ENCODE measurements around the gene MYO1B. TPM values are rescaled to one million over a fixed set of nuclear protein-coding genes. Genes with fewer than 3 reads are reported as not detected.

MYO1B gene
- polyA plus RNA-seq, 1 donor (not counting 4 experiments of a cell fraction or from before 2014, with no cell fraction given) = 277 TPM

DNA sequence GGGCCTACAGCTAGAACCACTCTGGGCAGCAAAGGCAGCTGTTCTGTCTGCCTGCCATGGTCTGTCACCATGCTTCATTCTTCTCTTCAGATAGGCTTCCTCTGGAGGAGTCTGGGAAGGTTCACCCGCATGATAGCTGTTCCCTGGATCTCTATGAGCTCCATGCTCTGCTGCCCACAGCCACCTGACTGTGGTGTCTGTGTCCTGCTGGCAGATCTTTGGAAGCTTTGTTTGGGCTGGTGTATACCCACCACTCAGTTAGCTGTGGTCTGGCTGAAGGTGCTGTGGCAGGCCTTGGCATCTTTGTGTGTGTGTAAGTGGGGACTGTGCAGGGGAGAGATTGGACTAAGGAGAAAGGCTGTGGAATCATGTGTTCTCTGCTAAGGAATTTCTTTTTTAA is 23.4 kb downstream of the MYO1B start:
- dilution Hi-C loops (cut with MboI; ENCODE audit: extremely low pct_ligation_motif_present, low sequenced_read_pairs) = loop anchor here (5.0 kb wide), 1 partner anchor 34 kb away; no protein-coding TSS in a partner anchor
- Histone ChIP-seq H3K4me2 (ENCODE audit: control insufficient read depth, extremely low read depth, insufficient read depth, low read depth, low read length) (no peak overlapping the region), H2AFZ (ENCODE audit: control insufficient read depth, low read length) (no peak overlapping the region), H3K79me2 (ENCODE audit: control insufficient read depth, insufficient read depth, low read length) (peaks cover 100% of the 10 kb centered on the region), H4K20me1 (ENCODE audit: control insufficient read depth, extremely low read depth, insufficient read depth, low read length) (peaks cover 80% of the 10 kb centered on the region), H3K9me3 (ENCODE audit: control insufficient read depth, low read depth, low read length) (no peaks in the 10 kb centered on the region), H3K9ac (ENCODE audit: control insufficient read depth, extremely low read depth, insufficient read depth, low read length) (no peak overlapping the region), H3K9me1 (ENCODE audit: control insufficient read depth, extremely low read depth, insufficient read depth, low read length) (peaks cover 7% of the 10 kb centered on the region), H3K4me3 (ENCODE audit: control insufficient read depth in 2 of 3, extremely low read depth in 1 of 3, insufficient read depth in 2 of 3, low read depth in 1 of 3, low read length in 3 of 3) (no peak overlapping the region), H3K27ac (ENCODE audit: control insufficient read depth, insufficient read depth, low read length) (no peak overlapping the region), H3K36me3 (ENCODE audit: control insufficient read depth in 2 of 2, extremely low read depth in 1 of 2, insufficient read depth in 2 of 2, low read length in 2 of 2) (peaks cover 7 to 19% of the 10 kb centered on the region in 2 experiments), H3K4me1 (ENCODE audit: control insufficient read depth, extremely low read depth, insufficient read depth, low read length) (peaks cover 24% of the 10 kb centered on the region), H3K27me3 (ENCODE audit: control insufficient read depth, extremely low read depth, insufficient read depth, low read length) (no peaks in the 10 kb centered on the region)
- DNase-seq (ENCODE audit: low read depth, low spot score) = no peak
- no peak for FAIRE-seq
- TF ChIP-seq CTCF (optimal IDR thresholded peaks at IDR 0.05 in 1 of 3, IDR thresholded peaks at IDR 0.05 in 1 of 3, conservative IDR thresholded peaks at IDR 0.05 in 1 of 3; ENCODE audit: extremely low read depth in 1 of 3, insufficient read depth in 2 of 3, low read length in 3 of 3) = no peak
- no peak for TF ChIP-seq EZH2 (IDR thresholded peaks at IDR 0.05; ENCODE audit: low read length)

- Histone ChIP-seq H3K4me2 (ENCODE audit: control insufficient read depth, extremely low read depth, insufficient read depth, low read depth, low read length) (no peak overlapping the region), H3K27ac (ENCODE audit: control insufficient read depth, insufficient read depth, low read length) (no peak overlapping the region), H3K9me3 (ENCODE audit: control insufficient read depth, low read depth, low read length) (no peaks in the 10 kb centered on the region), H3K79me2 (ENCODE audit: control insufficient read depth, insufficient read depth, low read length) (peaks cover 100% of the 10 kb centered on the region), H3K9ac (ENCODE audit: control insufficient read depth, extremely low read depth, insufficient read depth, low read length) (no peak overlapping the region), H3K4me3 (ENCODE audit: control insufficient read depth in 2 of 3, extremely low read depth in 1 of 3, insufficient read depth in 2 of 3, low read depth in 1 of 3, low read length in 3 of 3) (no peak overlapping the region), H4K20me1 (ENCODE audit: control insufficient read depth, extremely low read depth, insufficient read depth, low read length) (peaks cover 78% of the 10 kb centered on the region), H3K36me3 (ENCODE audit: control insufficient read depth in 2 of 2, extremely low read depth in 1 of 2, insufficient read depth in 2 of 2, low read length in 2 of 2) (peaks cover 7 to 26% of the 10 kb centered on the region in 2 experiments), H2AFZ (ENCODE audit: control insufficient read depth, low read length) (no peak overlapping the region), H3K9me1 (ENCODE audit: control insufficient read depth, extremely low read depth, insufficient read depth, low read length) (peaks cover 7% of the 10 kb centered on the region), H3K27me3 (ENCODE audit: control insufficient read depth, extremely low read depth, insufficient read depth, low read length) (no peaks in the 10 kb centered on the region), H3K4me1 (ENCODE audit: control insufficient read depth, extremely low read depth, insufficient read depth, low read length) (peaks cover 7% of the 10 kb centered on the region)
- peak; percentile 61 for FAIRE-seq
- TF ChIP-seq EZH2 (IDR thresholded peaks at IDR 0.05; ENCODE audit: low read length) (no peak), CTCF (optimal IDR thresholded peaks at IDR 0.05 in 1 of 3, IDR thresholded peaks at IDR 0.05 in 1 of 3, conservative IDR thresholded peaks at IDR 0.05 in 1 of 3; ENCODE audit: extremely low read depth in 1 of 3, insufficient read depth in 2 of 3, low read length in 3 of 3) (no peak)
- dilution Hi-C loops (cut with MboI; ENCODE audit: extremely low pct_ligation_motif_present, low sequenced_read_pairs) = no loop called here
- DNase-seq (ENCODE audit: low read depth, low spot score) = no peak
Observed at GRCh38 chr2:191270306-191271161, 25.3 kb downstream of the MYO1B start.
